Mesodermal cell (in vitro differentiated cells): Measurements from ENCODE around the gene RNF150. TPM values are rescaled to one million over a fixed set of nuclear protein-coding genes. Genes with fewer than 3 reads are reported as not detected.
"Not testable (repeated sequence)": the region's sequence is repeated elsewhere in the genome, so short reads cannot be mapped to it uniquely, and the experiment has no call there.

Experiments used
- H3K27ac ChIP-seq: 2 replicates; pipeline ENCODE4 v1.7.0; 2013; ENCODE audit warnings: mild to moderate bottlenecking, low read depth, low read length, moderate library complexity; ENCODE audit not compliant: severe bottlenecking
- H3K36me3 ChIP-seq: 2 replicates; pipeline ENCODE4 v1.7.1; 2013; ENCODE audit warnings: mild to moderate bottlenecking, low read length, moderate library complexity; ENCODE audit not compliant: control insufficient read depth, insufficient read depth
- H3K4me1 ChIP-seq: one replicate; pipeline ENCODE4 v1.7.1; 2013; ENCODE audit warnings: mild to moderate bottlenecking, low read length; ENCODE audit not compliant: insufficient read depth, control insufficient read depth, poor library complexity, severe bottlenecking
- H3K4me3 ChIP-seq: 2 replicates; pipeline ENCODE4 v1.7.0; 2013; ENCODE audit warnings: low read length, control low read depth, mild to moderate bottlenecking; ENCODE audit not compliant: insufficient read depth, poor library complexity, severe bottlenecking; ENCODE audit errors: extremely low read depth
- H3K9me3 ChIP-seq: 2 replicates; pipeline ENCODE4 v1.7.1; 2013; ENCODE audit warnings: mild to moderate bottlenecking, low read length, moderate library complexity; ENCODE audit not compliant: control insufficient read depth
- WGBS, 2 experiments: methylation state at CpG; one replicate each; pipeline ENCODE4 v1.1.5; 2013; ENCODE audit warnings: missing lambda C conversion rate in 2 of 2; ENCODE audit not compliant: insufficient coverage in 2 of 2; 5-methylcytosine and 5-hydroxymethylcytosine counted together
- polyA plus RNA-seq, 2 experiments: library from polyadenylated mRNA; stranded (reverse); fragments of 50-300 nt; gene quantifications; one replicate each; pipeline ENCODE4 v1.2.3, GENCODE V29; 2013

Gene RNF150
- polyA plus RNA-seq (2013, experiment 1 of 2): 3.3 TPM
- 2.7 TPM for polyA plus RNA-seq (2013, experiment 2 of 2)

GRCh38 chr4:141133146-141133998, at the start of gene RNF150:
TSS of gene RNF150 (minus strand) at chr4:141133469.
- H3K9me3 ChIP-seq: no peaks in the 10 kb centered on the region
- no peaks in the 10 kb centered on the region for H3K4me1 ChIP-seq
- no peaks in the 10 kb centered on the region for H3K36me3 ChIP-seq
- H3K4me3 ChIP-seq: peak within 1 kb of the TSS; percentile 67
- WGBS, 2 experiments: 3 to 7% methylated on average over 26 to 31 of the region's 50 CpGs
- H3K27ac ChIP-seq: peak within 1 kb of the TSS; percentile 50

GRCh38 chr4:141180991-141181761, 47.9 kb upstream of the RNF150 start:
- Histone ChIP-seq H3K27ac (no peak overlapping the region), H3K4me3 (no peak overlapping the region), H3K4me1 (no peaks in the 10 kb centered on the region), H3K9me3 (no peaks in the 10 kb centered on the region), H3K36me3 (no peaks in the 10 kb centered on the region)
- WGBS, 2 experiments: 100% methylated on average over 1 of the region's 2 CpGs; no CpG with 5 or more reads in 1 of the 2 experiments

- H3K9me3 ChIP-seq: no peaks in the 10 kb centered on the region
- H3K4me3 ChIP-seq: no peak overlapping the region
- no peak overlapping the region for H3K27ac ChIP-seq
- no peaks in the 10 kb centered on the region for H3K36me3 ChIP-seq
- no peaks in the 10 kb centered on the region for H3K4me1 ChIP-seq
- WGBS, 2 experiments: 78 to 81% methylated on average over 4 of the region's 8 CpGs
Measured at GRCh38 chr4:141179474-141180373, 46.5 kb upstream of the RNF150 start.

GRCh38 chr4:141177171-141177570, 43.9 kb upstream of the RNF150 start:
- Histone ChIP-seq H3K9me3 (no peaks in the 10 kb centered on the region), H3K27ac (no peak overlapping the region), H3K4me1 (no peaks in the 10 kb centered on the region), H3K36me3 (no peaks in the 10 kb centered on the region), H3K4me3 (no peak overlapping the region)
- no CpG with 5 or more reads among the region's 1 CpG for WGBS, 2 experiments

- Histone ChIP-seq H3K9me3 (no peaks in the 10 kb centered on the region), H3K36me3 (no peaks in the 10 kb centered on the region), H3K27ac (no peak overlapping the region), H3K4me1 (no peaks in the 10 kb centered on the region), H3K4me3 (no peak overlapping the region)
- 73 to 100% methylated on average over 1 of the region's 1 CpG for WGBS, 2 experiments
Measured at GRCh38 chr4:141174457-141174856, 41.2 kb upstream of the RNF150 start.

GRCh38 chr4:141170671-141171070, 37.4 kb upstream of the RNF150 start:
- 100% methylated on average over 1 of the region's 3 CpGs for WGBS, 2 experiments
- Histone ChIP-seq H3K4me3 (no peak overlapping the region), H3K4me1 (no peaks in the 10 kb centered on the region), H3K27ac (no peak overlapping the region), H3K36me3 (no peaks in the 10 kb centered on the region), H3K9me3 (no peaks in the 10 kb centered on the region)

- H3K9me3 ChIP-seq: no peaks in the 10 kb centered on the region
- no peak overlapping the region for H3K27ac ChIP-seq
- no peaks in the 10 kb centered on the region for H3K4me1 ChIP-seq
- no peaks in the 10 kb centered on the region for H3K36me3 ChIP-seq
- no peak overlapping the region for H3K4me3 ChIP-seq
Measured at GRCh38 chr4:141169391-141169790, 36.1 kb upstream of the RNF150 start.

- not testable (repeated sequence) for H3K4me1 ChIP-seq, H3K9me3 ChIP-seq, H3K4me3 ChIP-seq, H3K36me3 ChIP-seq, H3K27ac ChIP-seq
- WGBS, 2 experiments: 69 to 82% methylated on average over 2 of the region's 5 CpGs
Measured at GRCh38 chr4:141165001-141165400, 31.7 kb upstream of the RNF150 start.

GRCh38 chr4:141159027-141159426, 25.8 kb upstream of the RNF150 start:
- Histone ChIP-seq H3K36me3 (no peaks in the 10 kb centered on the region), H3K4me3 (no peak overlapping the region), H3K27ac (no peak overlapping the region), H3K9me3 (peaks cover 10% of the 10 kb centered on the region), H3K4me1 (no peaks in the 10 kb centered on the region)
- WGBS, 2 experiments: no CpG with 5 or more reads among the region's 1 CpG

- H3K4me3 ChIP-seq: no peak overlapping the region
- no peaks in the 10 kb centered on the region for H3K36me3 ChIP-seq
- peaks cover 10% of the 10 kb centered on the region for H3K9me3 ChIP-seq
Measured at GRCh38 chr4:141158219-141158618, 24.9 kb upstream of the RNF150 start.

More at GRCh38 chr4:141158219-141158618, 24.9 kb upstream of the RNF150 start:
- Histone ChIP-seq H3K27ac (no peak overlapping the region), H3K4me1 (no peaks in the 10 kb centered on the region)
